PC-9 (cell line): ENCODE data around the gene EMD.

Experiments used
- CTCF ChIP-seq: fragments of 200-600 bp; sonication (generic); conservative IDR thresholded peaks from 2 replicates; pipeline ENCODE4 v1.6.1; 2017; ENCODE audit warnings: mixed run types, antibody characterized with exemption, mild to moderate bottlenecking, moderate library complexity
- EZH2 ChIP-seq: fragments of 200-600 bp; sonication (generic); IDR thresholded peaks from 2 replicates; pipeline ENCODE4 v1.8.0; 2017; ENCODE audit warnings: antibody characterized with exemption, low read depth

GRCh38 chrX:154363706-154364439 lies 15.2 kb upstream of the EMD start:
- TF ChIP-seq CTCF (no peak), EZH2 (no peak)
